ENCODE results near the gene GADD45G. TPM values are rescaled to one million over a fixed set of nuclear protein-coding genes. Genes with fewer than 3 reads are reported as not detected.
A peak's percentile ranks its signal among the peaks of the same experiment; 100 is the strongest.

GADD45G gene
- total RNA-seq, 1 donor from 2014 or later: 124 TPM

DNA sequence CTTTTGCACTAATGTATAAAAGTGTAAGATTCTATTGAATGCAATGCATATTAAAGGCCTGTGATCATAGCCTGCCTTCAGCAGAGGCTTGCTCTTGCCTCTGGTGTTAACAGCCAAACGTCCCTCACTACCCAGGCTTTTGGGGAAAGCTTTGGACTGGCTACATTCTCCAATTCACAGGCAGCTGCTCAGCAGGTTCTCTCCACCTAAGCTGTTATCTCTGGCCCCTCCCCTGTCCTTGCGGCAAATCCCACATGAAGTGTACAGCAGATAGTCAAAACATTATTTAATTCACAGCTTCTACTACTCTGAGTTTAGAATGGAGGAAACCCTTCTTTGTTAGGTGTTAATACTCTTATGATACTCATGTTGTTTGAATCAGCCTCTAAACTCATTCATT, 45.9 kb upstream of the GADD45G start:
- no peak for DNase-seq
- H3K4me3 Mint-ChIP-seq (ENCODE audit: unreplicated experiment): no peak overlapping the region
- H3K36me3 Mint-ChIP-seq (ENCODE audit: unreplicated experiment): no peaks in the 10 kb centered on the region
- H3K27ac Mint-ChIP-seq (ENCODE audit: unreplicated experiment): no peak overlapping the region
- peaks cover 2% of the 10 kb centered on the region for H3K27me3 Mint-ChIP-seq (ENCODE audit: unreplicated experiment)
- no peaks in the 10 kb centered on the region for H3K4me1 Mint-ChIP-seq (ENCODE audit: low read depth, unreplicated experiment)
- TF ChIP-seq CTCF (IDR thresholded peaks at IDR 0.05; ENCODE audit: partially characterized antibody, unreplicated experiment): no peak
- H3K9me3 Mint-ChIP-seq (ENCODE audit: unreplicated experiment): peaks cover 4% of the 10 kb centered on the region

GRCh38 chr9:89562186-89562814, 42.5 kb upstream of the GADD45G start:
- no peak for TF ChIP-seq CTCF (IDR thresholded peaks at IDR 0.05; ENCODE audit: partially characterized antibody, unreplicated experiment)
- H3K9me3 Mint-ChIP-seq (ENCODE audit: unreplicated experiment): peaks cover 3% of the 10 kb centered on the region

DNA sequence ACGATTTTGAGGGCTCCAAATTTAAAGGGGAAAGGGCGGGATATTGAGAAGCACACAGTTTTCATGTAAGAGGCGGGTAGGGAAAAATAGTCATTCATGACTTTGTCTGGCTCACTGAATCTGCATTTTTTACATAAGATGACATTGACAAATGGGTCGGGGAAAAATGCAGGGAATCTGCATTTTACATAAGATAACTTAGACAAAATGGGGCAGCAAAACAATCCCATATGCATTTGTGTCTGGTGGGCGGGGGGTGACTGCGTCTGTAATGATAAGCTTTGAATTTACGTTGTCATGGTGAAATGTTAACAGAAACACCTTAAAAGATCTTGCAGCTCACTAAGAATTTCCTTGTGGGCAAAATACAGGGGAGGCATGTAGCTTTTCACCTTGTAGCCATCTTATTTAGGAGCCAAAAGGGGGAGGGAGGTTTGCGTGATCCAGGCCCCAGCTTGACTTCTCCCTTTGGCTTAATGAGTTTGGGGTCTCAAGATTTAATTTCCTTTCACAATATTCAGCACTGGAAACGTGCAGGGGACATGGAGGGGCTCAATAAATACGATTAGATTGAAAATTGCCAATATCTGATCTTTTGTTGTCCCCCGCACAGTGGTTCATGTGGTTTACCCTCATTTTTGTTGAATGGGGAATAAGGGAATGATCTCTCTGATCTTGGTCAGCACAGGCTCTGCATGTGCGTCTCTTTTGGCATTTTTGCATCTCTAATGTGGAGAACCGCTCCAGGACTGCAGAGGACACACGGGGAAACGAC, 41.1 kb upstream of the GADD45G start:
- peaks cover 3% of the 10 kb centered on the region for H3K9me3 Mint-ChIP-seq (ENCODE audit: unreplicated experiment)
- H3K4me3 Mint-ChIP-seq (ENCODE audit: unreplicated experiment): no peak overlapping the region
- TF ChIP-seq CTCF (IDR thresholded peaks at IDR 0.05; ENCODE audit: partially characterized antibody, unreplicated experiment): no peak
- H3K27ac Mint-ChIP-seq (ENCODE audit: unreplicated experiment): no peak overlapping the region
- no peak for DNase-seq
- peaks cover 3% of the 10 kb centered on the region for H3K4me1 Mint-ChIP-seq (ENCODE audit: low read depth, unreplicated experiment)
- no peaks in the 10 kb centered on the region for H3K27me3 Mint-ChIP-seq (ENCODE audit: unreplicated experiment)
- peaks cover 5% of the 10 kb centered on the region for H3K36me3 Mint-ChIP-seq (ENCODE audit: unreplicated experiment)

More at GRCh38 chr9:89562186-89562814, 42.5 kb upstream of the GADD45G start:
- Mint-ChIP-seq H3K4me3 (ENCODE audit: unreplicated experiment) (no peak overlapping the region), H3K36me3 (ENCODE audit: unreplicated experiment) (peaks cover 5% of the 10 kb centered on the region), H3K27me3 (ENCODE audit: unreplicated experiment) (no peaks in the 10 kb centered on the region), H3K27ac (ENCODE audit: unreplicated experiment) (no peak overlapping the region), H3K4me1 (ENCODE audit: low read depth, unreplicated experiment) (peaks cover 3% of the 10 kb centered on the region)
- DNase-seq: no peak

GRCh38 chr9:89564346-89564878, 40.4 kb upstream of the GADD45G start:
- Mint-ChIP-seq H3K27ac (ENCODE audit: unreplicated experiment) (no peak overlapping the region), H3K4me1 (ENCODE audit: low read depth, unreplicated experiment) (peaks cover 3% of the 10 kb centered on the region), H3K9me3 (ENCODE audit: unreplicated experiment) (peaks cover 3% of the 10 kb centered on the region), H3K27me3 (ENCODE audit: unreplicated experiment) (no peaks in the 10 kb centered on the region), H3K36me3 (ENCODE audit: unreplicated experiment) (peaks cover 5% of the 10 kb centered on the region), H3K4me3 (ENCODE audit: unreplicated experiment) (no peak overlapping the region)
- TF ChIP-seq CTCF (IDR thresholded peaks at IDR 0.05; ENCODE audit: partially characterized antibody, unreplicated experiment): no peak
- DNase-seq: peak; percentile 52

DNA sequence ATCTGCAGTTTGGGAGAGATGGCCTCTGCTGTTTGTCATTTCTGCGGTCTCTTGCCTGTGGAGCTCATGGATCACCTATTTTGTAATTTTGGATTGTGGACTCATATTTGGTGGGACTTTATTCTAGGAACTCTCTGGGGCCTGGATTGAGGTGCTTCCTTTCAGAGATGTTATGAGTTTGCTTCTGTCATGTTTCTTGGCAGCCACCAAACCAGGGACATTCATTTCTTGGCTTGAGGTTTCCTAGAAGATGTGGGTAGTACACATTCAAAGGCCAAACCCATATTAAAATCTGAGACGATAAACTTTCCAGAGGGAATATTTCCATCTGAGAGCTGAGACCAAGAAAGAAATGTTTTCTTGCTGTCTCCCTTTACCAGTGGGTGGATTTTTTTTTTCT, 37.2 kb upstream of the GADD45G start:
- Mint-ChIP-seq H3K36me3 (ENCODE audit: unreplicated experiment) (peaks cover 5% of the 10 kb centered on the region), H3K9me3 (ENCODE audit: unreplicated experiment) (peaks cover 3% of the 10 kb centered on the region), H3K4me1 (ENCODE audit: low read depth, unreplicated experiment) (peaks cover 3% of the 10 kb centered on the region), H3K27ac (ENCODE audit: unreplicated experiment) (no peak overlapping the region), H3K4me3 (ENCODE audit: unreplicated experiment) (no peak overlapping the region), H3K27me3 (ENCODE audit: unreplicated experiment) (no peaks in the 10 kb centered on the region)
- DNase-seq: no peak
- no peak for TF ChIP-seq CTCF (IDR thresholded peaks at IDR 0.05; ENCODE audit: partially characterized antibody, unreplicated experiment)
